HFF-Myc (cell line): ENCODE measurements around the gene HIPK2.

Experiments
- DNase-seq: peaks from one replicate; pipeline ENCODE4 v3.0.0-alpha.2; 2011; ENCODE audit warnings: low read depth; ENCODE audit errors: extremely low read depth
- H3K4me3 ChIP-seq: replicated peaks from 2 replicates; pipeline ENCODE4 v1.5.1; 2011; ENCODE audit warnings: low read depth, mild to moderate bottlenecking, control low read depth, low read length
- TF ChIP-seq, protein P1 (sequence below): IDR thresholded peaks from 2 replicates; pipeline ENCODE4 v1.5.1; 2012; ENCODE audit warnings: mild to moderate bottlenecking, low read depth, low read length, control low read depth; ENCODE audit errors: missing control alignments

Gene HIPK2

DNA sequence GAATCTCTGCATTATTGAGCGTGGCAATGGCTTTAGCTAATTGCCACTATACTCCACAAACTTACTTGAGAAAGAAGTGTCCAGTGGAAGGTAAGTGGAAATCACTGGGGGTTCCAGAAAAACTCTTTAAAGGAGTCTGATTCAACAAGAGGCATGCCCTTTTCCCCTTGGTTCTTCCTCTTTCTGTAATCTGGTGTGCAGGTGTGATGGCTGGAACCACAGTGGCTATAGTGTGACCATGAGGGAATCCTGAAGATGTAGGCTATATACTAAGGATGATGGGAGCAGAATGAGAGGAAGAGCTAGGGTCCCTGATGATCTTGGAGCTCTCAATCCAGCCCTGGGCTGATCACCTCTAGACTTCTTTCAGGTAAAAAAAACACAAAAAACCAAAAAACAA, 256.4 kb downstream of the HIPK2 start:
- TF ChIP-seq, protein P1, sequence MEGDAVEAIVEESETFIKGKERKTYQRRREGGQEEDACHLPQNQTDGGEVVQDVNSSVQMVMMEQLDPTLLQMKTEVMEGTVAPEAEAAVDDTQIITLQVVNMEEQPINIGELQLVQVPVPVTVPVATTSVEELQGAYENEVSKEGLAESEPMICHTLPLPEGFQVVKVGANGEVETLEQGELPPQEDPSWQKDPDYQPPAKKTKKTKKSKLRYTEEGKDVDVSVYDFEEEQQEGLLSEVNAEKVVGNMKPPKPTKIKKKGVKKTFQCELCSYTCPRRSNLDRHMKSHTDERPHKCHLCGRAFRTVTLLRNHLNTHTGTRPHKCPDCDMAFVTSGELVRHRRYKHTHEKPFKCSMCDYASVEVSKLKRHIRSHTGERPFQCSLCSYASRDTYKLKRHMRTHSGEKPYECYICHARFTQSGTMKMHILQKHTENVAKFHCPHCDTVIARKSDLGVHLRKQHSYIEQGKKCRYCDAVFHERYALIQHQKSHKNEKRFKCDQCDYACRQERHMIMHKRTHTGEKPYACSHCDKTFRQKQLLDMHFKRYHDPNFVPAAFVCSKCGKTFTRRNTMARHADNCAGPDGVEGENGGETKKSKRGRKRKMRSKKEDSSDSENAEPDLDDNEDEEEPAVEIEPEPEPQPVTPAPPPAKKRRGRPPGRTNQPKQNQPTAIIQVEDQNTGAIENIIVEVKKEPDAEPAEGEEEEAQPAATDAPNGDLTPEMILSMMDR: no peak
- no peak overlapping the region for H3K4me3 ChIP-seq
- DNase-seq: no peak

- H3K4me3 ChIP-seq: no peak overlapping the region
- TF ChIP-seq, protein P1: no peak
- DNase-seq: no peak
These were observed 262.5 kb downstream of the HIPK2 start for GRCh38 chr7:139515266-139515665.
